T-helper 2 cell treated with Interferon-gamma antibody and Interleukin-4, amounts not matched to agents 5 μg/mL and 100 μg/mL, for 36 hours (primary cell): ENCODE results near the gene SEMA5A.

Experiments used
- DNase-seq: peaks from one replicate; pipeline ENCODE4 v3.0.0; 2021; ENCODE audit warnings: low spot score
- H3K27ac Mint-ChIP-seq: one replicate; pipeline ENCODE4 v1.8.0; 2021; ENCODE audit warnings: mild to moderate bottlenecking, mixed read lengths
- H3K27me3 Mint-ChIP-seq: one replicate; pipeline ENCODE4 v1.8.0; 2021; ENCODE audit warnings: low read depth, mixed read lengths
- H3K36me3 Mint-ChIP-seq: one replicate; pipeline ENCODE4 v1.8.0; 2021; ENCODE audit warnings: low read depth, mixed read lengths
- H3K4me1 Mint-ChIP-seq: one replicate; pipeline ENCODE4 v1.8.0; 2021; ENCODE audit warnings: low read depth, mixed read lengths
- H3K4me3 Mint-ChIP-seq: one replicate; pipeline ENCODE4 v1.8.0; 2022; ENCODE audit warnings: mild to moderate bottlenecking, moderate library complexity, mixed read lengths
- H3K9me3 Mint-ChIP-seq: one replicate; pipeline ENCODE4 v1.8.0; 2021; ENCODE audit warnings: mixed read lengths

Gene SEMA5A

GRCh38 chr5:9558319-9558965 lies 12.6 kb upstream of the SEMA5A start:
- H3K27ac Mint-ChIP-seq, result no peak overlapping the region
- DNase-seq, result no peak
- H3K9me3 Mint-ChIP-seq, result no peaks in the 10 kb centered on the region
- H3K4me1 Mint-ChIP-seq, result no peaks in the 10 kb centered on the region
- no peak overlapping the region for H3K4me3 Mint-ChIP-seq
- H3K27me3 Mint-ChIP-seq, result no peaks in the 10 kb centered on the region
- no peaks in the 10 kb centered on the region for H3K36me3 Mint-ChIP-seq

- Mint-ChIP-seq H3K27ac (no peak overlapping the region), H3K36me3 (no peaks in the 10 kb centered on the region), H3K27me3 (no peaks in the 10 kb centered on the region), H3K4me3 (no peak overlapping the region), H3K4me1 (no peaks in the 10 kb centered on the region), H3K9me3 (no peaks in the 10 kb centered on the region)
- DNase-seq, result no peak
These were observed 11.8 kb upstream of the SEMA5A start for GRCh38 chr5:9557696-9558095.

GRCh38 chr5:9555961-9556360 lies 10.1 kb upstream of the SEMA5A start:
- Mint-ChIP-seq H3K27me3 (no peaks in the 10 kb centered on the region), H3K36me3 (no peaks in the 10 kb centered on the region), H3K9me3 (no peaks in the 10 kb centered on the region), H3K4me1 (no peaks in the 10 kb centered on the region), H3K27ac (no peak overlapping the region), H3K4me3 (no peak overlapping the region)
- no peak for DNase-seq

- Mint-ChIP-seq H3K36me3 (no peaks in the 10 kb centered on the region), H3K4me1 (no peaks in the 10 kb centered on the region), H3K27ac (no peak overlapping the region), H3K9me3 (no peaks in the 10 kb centered on the region), H3K4me3 (no peak overlapping the region), H3K27me3 (peaks cover 3% of the 10 kb centered on the region)
- no peak for DNase-seq
These were observed 8.2 kb upstream of the SEMA5A start for GRCh38 chr5:9554122-9554521.

- no peaks in the 10 kb centered on the region for H3K9me3 Mint-ChIP-seq
- H3K27ac Mint-ChIP-seq, result no peak overlapping the region
- H3K4me3 Mint-ChIP-seq, result no peak overlapping the region
- DNase-seq, result no peak
- no peaks in the 10 kb centered on the region for H3K4me1 Mint-ChIP-seq
- no peaks in the 10 kb centered on the region for H3K36me3 Mint-ChIP-seq
- peaks cover 3% of the 10 kb centered on the region for H3K27me3 Mint-ChIP-seq
These were observed 7.7 kb upstream of the SEMA5A start for GRCh38 chr5:9553561-9553960.

- no peak overlapping the region for H3K27ac Mint-ChIP-seq
- H3K9me3 Mint-ChIP-seq, result no peaks in the 10 kb centered on the region
- H3K36me3 Mint-ChIP-seq, result no peaks in the 10 kb centered on the region
- no peaks in the 10 kb centered on the region for H3K4me1 Mint-ChIP-seq
- no peak for DNase-seq
- peaks cover 7% of the 10 kb centered on the region for H3K27me3 Mint-ChIP-seq
- H3K4me3 Mint-ChIP-seq, result no peak overlapping the region
These were observed 6.0 kb upstream of the SEMA5A start for GRCh38 chr5:9551567-9552537.

GRCh38 chr5:9549941-9550340 lies 4.1 kb upstream of the SEMA5A start:
- Mint-ChIP-seq H3K27me3 (peaks cover 14% of the 10 kb centered on the region), H3K4me1 (no peaks in the 10 kb centered on the region), H3K36me3 (no peaks in the 10 kb centered on the region), H3K4me3 (no peak overlapping the region), H3K9me3 (no peaks in the 10 kb centered on the region), H3K27ac (no peak overlapping the region)
- no peak for DNase-seq

GRCh38 chr5:9547122-9547947 lies 1.5 kb upstream of the SEMA5A start:
- H3K36me3 Mint-ChIP-seq, result no peaks in the 10 kb centered on the region
- no peak overlapping the region for H3K27ac Mint-ChIP-seq
- peaks cover 4% of the 10 kb centered on the region for H3K4me1 Mint-ChIP-seq
- no peaks in the 10 kb centered on the region for H3K9me3 Mint-ChIP-seq
- H3K27me3 Mint-ChIP-seq, result peaks cover 29% of the 10 kb centered on the region
- no peak overlapping the region for H3K4me3 Mint-ChIP-seq
- no peak for DNase-seq

- Mint-ChIP-seq H3K27me3 (peaks cover 29% of the 10 kb centered on the region), H3K4me1 (peaks cover 4% of the 10 kb centered on the region), H3K9me3 (no peaks in the 10 kb centered on the region), H3K4me3 (peak overlapping the region; percentile 50), H3K27ac (no peak overlapping the region), H3K36me3 (no peaks in the 10 kb centered on the region)
- no peak for DNase-seq
These were observed 511 bp downstream of the SEMA5A start for GRCh38 chr5:9545136-9545991.

- H3K9me3 Mint-ChIP-seq, result no peaks in the 10 kb centered on the region
- peak; percentile 42 for DNase-seq
These were observed 1.3 kb downstream of the SEMA5A start for GRCh38 chr5:9544502-9545135.

GRCh38 chr5:9544056-9544455 lies 1.8 kb downstream of the SEMA5A start:
- Mint-ChIP-seq H3K4me1 (peaks cover 5% of the 10 kb centered on the region), H3K27me3 (peaks cover 26% of the 10 kb centered on the region), H3K27ac (peak overlapping the region; percentile 24), H3K9me3 (no peaks in the 10 kb centered on the region), H3K36me3 (no peaks in the 10 kb centered on the region), H3K4me3 (peak overlapping the region; percentile 42)
- DNase-seq, result no peak

More at GRCh38 chr5:9544502-9545135, 1.3 kb downstream of the SEMA5A start:
- Mint-ChIP-seq H3K4me3 (peak overlapping the region; percentile 42), H3K27me3 (peaks cover 26% of the 10 kb centered on the region), H3K36me3 (no peaks in the 10 kb centered on the region), H3K27ac (peak overlapping the region; percentile 24), H3K4me1 (peaks cover 4% of the 10 kb centered on the region)

GRCh38 chr5:9543311-9543920 lies 2.5 kb downstream of the SEMA5A start:
- H3K4me1 Mint-ChIP-seq, result peaks cover 9% of the 10 kb centered on the region
- no peak for DNase-seq
- no peak overlapping the region for H3K4me3 Mint-ChIP-seq
- H3K27ac Mint-ChIP-seq, result no peak overlapping the region
- no peaks in the 10 kb centered on the region for H3K9me3 Mint-ChIP-seq
- no peaks in the 10 kb centered on the region for H3K36me3 Mint-ChIP-seq
- H3K27me3 Mint-ChIP-seq, result peaks cover 26% of the 10 kb centered on the region
